Measurements from ENCODE around the gene CDT1. TPM values are rescaled to one million over a fixed set of nuclear protein-coding genes. Genes with fewer than 3 reads are reported as not detected.

CDT1 gene
- total and polyA plus RNA-seq, 2 experiments from 2014 or later: 5.9 to 11.3 TPM

GRCh38 chr16:88777471-88778270 is 25.9 kb upstream of the CDT1 start:
- Histone ChIP-seq H3K4me3 (no peak overlapping the region), H3K9ac (no peak overlapping the region), H3K27ac (no peak overlapping the region), H3K9me3 (ENCODE audit: low read depth) (no peaks in the 10 kb centered on the region), H3K27me3 (replicated peaks; ENCODE audit: insufficient read depth) (no peaks in the 10 kb centered on the region), H3K4me1 (ENCODE audit: insufficient read depth) (peaks cover 45% of the 10 kb centered on the region), H4K20me1 (ENCODE audit: insufficient read depth) (no peaks in the 10 kb centered on the region), H3K9me2 (ENCODE audit: insufficient read depth) (no peaks in the 10 kb centered on the region), H3K79me2 (ENCODE audit: insufficient read depth) (peaks cover 97% of the 10 kb centered on the region), H3F3A (ENCODE audit: insufficient read depth) (peaks cover 6% of the 10 kb centered on the region), H2AFZ (no peak overlapping the region), H3K4me2 (ENCODE audit: unreplicated experiment) (no peak overlapping the region), H3K36me3 (ENCODE audit: low read depth) (no peaks in the 10 kb centered on the region)
- 91 to 95% methylated on average over 32 to 34 of the region's 34 CpGs for WGBS, 2 experiments (ENCODE audit: low coverage in 1 of 2, low lambda C conversion rate in 2 of 2, missing lambda C conversion rate in 2 of 2)
- DNase-seq: no peak
- TF ChIP-seq EZH2 (IDR thresholded peaks at IDR 0.05; ENCODE audit: insufficient read depth, poor library complexity, severe bottlenecking) (no peak), EZH2phosphoT487 (IDR thresholded peaks at IDR 0.05; ENCODE audit: insufficient read depth, low read depth) (no peak)
- in situ Hi-C loops (cut with MboI): no loop called here

GRCh38 chr16:88778271-88778525 is 25.4 kb upstream of the CDT1 start:
- in situ Hi-C loops (cut with MboI): no loop called here
- Histone ChIP-seq H3K4me2 (ENCODE audit: unreplicated experiment) (no peak overlapping the region), H2AFZ (no peak overlapping the region), H4K20me1 (ENCODE audit: insufficient read depth) (no peaks in the 10 kb centered on the region), H3K79me2 (ENCODE audit: insufficient read depth) (peaks cover 100% of the 10 kb centered on the region), H3K9me2 (ENCODE audit: insufficient read depth) (no peaks in the 10 kb centered on the region), H3K9ac (no peak overlapping the region), H3K4me1 (ENCODE audit: insufficient read depth) (peaks cover 47% of the 10 kb centered on the region), H3K9me3 (ENCODE audit: low read depth) (no peaks in the 10 kb centered on the region), H3K27ac (no peak overlapping the region), H3K36me3 (ENCODE audit: low read depth) (no peaks in the 10 kb centered on the region), H3F3A (ENCODE audit: insufficient read depth) (peaks cover 11% of the 10 kb centered on the region), H3K4me3 (no peak overlapping the region), H3K27me3 (replicated peaks; ENCODE audit: insufficient read depth) (no peaks in the 10 kb centered on the region)
- TF ChIP-seq EZH2 (IDR thresholded peaks at IDR 0.05; ENCODE audit: insufficient read depth, poor library complexity, severe bottlenecking) (no peak), EZH2phosphoT487 (IDR thresholded peaks at IDR 0.05; ENCODE audit: insufficient read depth, low read depth) (no peak)
- DNase-seq: no peak
- WGBS, 2 experiments (ENCODE audit: low coverage in 1 of 2, low lambda C conversion rate in 2 of 2, missing lambda C conversion rate in 2 of 2): 87 to 91% methylated on average over 7 of the region's 7 CpGs

GRCh38 chr16:88778541-88779065 is 25.0 kb upstream of the CDT1 start:
- no peaks in the 10 kb centered on the region for H3K36me3 ChIP-seq (ENCODE audit: low read depth)

GRCh38 chr16:88779406-88780141 is 24.0 kb upstream of the CDT1 start:
- in situ Hi-C loops (cut with MboI): no loop called here
- Histone ChIP-seq H3K9ac (no peak overlapping the region), H4K20me1 (ENCODE audit: insufficient read depth) (no peaks in the 10 kb centered on the region), H3K27me3 (replicated peaks; ENCODE audit: insufficient read depth) (no peaks in the 10 kb centered on the region), H3K27ac (no peak overlapping the region), H3K4me3 (no peak overlapping the region), H3K9me3 (ENCODE audit: low read depth) (no peaks in the 10 kb centered on the region), H3K79me2 (ENCODE audit: insufficient read depth) (peaks cover 96% of the 10 kb centered on the region), H3K36me3 (ENCODE audit: low read depth) (no peaks in the 10 kb centered on the region), H3K4me1 (ENCODE audit: insufficient read depth) (peaks cover 36% of the 10 kb centered on the region), H3K9me2 (ENCODE audit: insufficient read depth) (no peaks in the 10 kb centered on the region), H2AFZ (no peak overlapping the region), H3F3A (ENCODE audit: insufficient read depth) (peaks cover 14% of the 10 kb centered on the region), H3K4me2 (ENCODE audit: unreplicated experiment) (no peak overlapping the region)
- DNase-seq: no peak
- TF ChIP-seq EZH2 (IDR thresholded peaks at IDR 0.05; ENCODE audit: insufficient read depth, poor library complexity, severe bottlenecking) (no peak), EZH2phosphoT487 (IDR thresholded peaks at IDR 0.05; ENCODE audit: insufficient read depth, low read depth) (no peak)
- 86 to 88% methylated on average over 21 to 34 of the region's 34 CpGs for WGBS, 2 experiments (ENCODE audit: low coverage in 1 of 2, low lambda C conversion rate in 2 of 2, missing lambda C conversion rate in 2 of 2)

More at GRCh38 chr16:88778541-88779065, 25.0 kb upstream of the CDT1 start:
- peaks cover 100% of the 10 kb centered on the region for H3K79me2 ChIP-seq (ENCODE audit: insufficient read depth)
- H3K4me2 ChIP-seq (ENCODE audit: unreplicated experiment): no peak overlapping the region
- no peak overlapping the region for H2AFZ ChIP-seq
- H3K27ac ChIP-seq: no peak overlapping the region
- no peaks in the 10 kb centered on the region for H4K20me1 ChIP-seq (ENCODE audit: insufficient read depth)
- 96% methylated on average over 30 of the region's 30 CpGs for WGBS, 2 experiments (ENCODE audit: low coverage in 1 of 2, low lambda C conversion rate in 2 of 2, missing lambda C conversion rate in 2 of 2)
- H3K9me2 ChIP-seq (ENCODE audit: insufficient read depth): no peaks in the 10 kb centered on the region
- H3F3A ChIP-seq (ENCODE audit: insufficient read depth): peaks cover 15% of the 10 kb centered on the region
- in situ Hi-C loops (cut with MboI): no loop called here
- no peaks in the 10 kb centered on the region for H3K27me3 ChIP-seq (replicated peaks; ENCODE audit: insufficient read depth)
- no peak overlapping the region for H3K4me3 ChIP-seq
- H3K9me3 ChIP-seq (ENCODE audit: low read depth): no peaks in the 10 kb centered on the region
- no peak for DNase-seq
- peaks cover 46% of the 10 kb centered on the region for H3K4me1 ChIP-seq (ENCODE audit: insufficient read depth)
- H3K9ac ChIP-seq: no peak overlapping the region
- TF ChIP-seq EZH2phosphoT487 (IDR thresholded peaks at IDR 0.05; ENCODE audit: insufficient read depth, low read depth): no peak
- TF ChIP-seq EZH2 (IDR thresholded peaks at IDR 0.05; ENCODE audit: insufficient read depth, poor library complexity, severe bottlenecking): no peak
